ENCODE measurements around the gene SLC24A5.

Gene SLC24A5

GRCh38 chr15:48170981-48171380 lies 50.2 kb downstream of the SLC24A5 start:
- no peak for TF ChIP-seq CTCF (IDR thresholded peaks at IDR 0.05; ENCODE audit: insufficient read depth, low read length, missing control alignments)
- no peak for DNase-seq (ENCODE audit: low read depth, low spot score)
- CTCF ChIA-PET: no interaction called here
- POLR2A ChIA-PET: no interaction called here
- no peak overlapping the region for H3K4me3 ChIP-seq (ENCODE audit: low read depth, low read length)

GRCh38 chr15:48175126-48175525 lies 54.3 kb downstream of the SLC24A5 start:
- ChIA-PET POLR2A (no interaction called here), CTCF (no interaction called here)
- DNase-seq (ENCODE audit: low read depth, low spot score): no peak
- no peak overlapping the region for H3K4me3 ChIP-seq (ENCODE audit: low read depth, low read length)
- TF ChIP-seq CTCF (IDR thresholded peaks at IDR 0.05; ENCODE audit: insufficient read depth, low read length, missing control alignments): no peak

GRCh38 chr15:48176112-48176511 lies 55.3 kb downstream of the SLC24A5 start:
- POLR2A ChIA-PET: no interaction called here
- no peak for TF ChIP-seq CTCF (IDR thresholded peaks at IDR 0.05; ENCODE audit: insufficient read depth, low read length, missing control alignments)
- no peak for DNase-seq (ENCODE audit: low read depth, low spot score)
- no peak overlapping the region for H3K4me3 ChIP-seq (ENCODE audit: low read depth, low read length)
- CTCF ChIA-PET: interaction anchor here (1.3 kb wide), 1 partner anchor 20 kb away, joined by 4 read pairs; no protein-coding TSS in a partner anchor

- H3K4me3 ChIP-seq (ENCODE audit: low read depth, low read length): 0 out of 2 replicates have a peak overlapping the region, but pooled peaks have one; percentile 61
These were observed 56.2 kb downstream of the SLC24A5 start for GRCh38 chr15:48176957-48177356.

GRCh38 chr15:48177383-48177765 lies 56.6 kb downstream of the SLC24A5 start:
- no peak for TF ChIP-seq CTCF (IDR thresholded peaks at IDR 0.05; ENCODE audit: insufficient read depth, low read length, missing control alignments)
- no peak for DNase-seq (ENCODE audit: low read depth, low spot score)
- H3K4me3 ChIP-seq (ENCODE audit: low read depth, low read length): peak overlapping the region; percentile 61
- ChIA-PET POLR2A (no interaction called here), CTCF (interaction anchor here (1.3 kb wide), 1 partner anchor 21 kb away, joined by 4 read pairs; no protein-coding TSS in a partner anchor)

More at GRCh38 chr15:48176957-48177356, 56.2 kb downstream of the SLC24A5 start:
- no peak for DNase-seq (ENCODE audit: low read depth, low spot score)
- ChIA-PET CTCF (interaction anchor here (1.3 kb wide), 1 partner anchor 20 kb away, joined by 4 read pairs; no protein-coding TSS in a partner anchor), POLR2A (no interaction called here)
- no peak for TF ChIP-seq CTCF (IDR thresholded peaks at IDR 0.05; ENCODE audit: insufficient read depth, low read length, missing control alignments)

- H3K4me3 ChIP-seq (ENCODE audit: low read depth, low read length): peak within 1 kb of the TSS; percentile 61
- ChIA-PET POLR2A (no interaction called here), CTCF (interaction anchor here (1.3 kb wide), 1 partner anchor 22 kb away, joined by 4 read pairs; no protein-coding TSS in a partner anchor)
- DNase-seq (ENCODE audit: low read depth, low spot score): no peak
- no peak for TF ChIP-seq CTCF (IDR thresholded peaks at IDR 0.05; ENCODE audit: insufficient read depth, low read length, missing control alignments)
These were observed 57.2 kb downstream of the SLC24A5 start, which contains the start of gene MYEF2 for GRCh38 chr15:48177766-48178647. MYEF2 (minus strand) TSS chr15:48178295; CDS start chr15:48178237, 58 bp downstream.

Data from AG04449 (cell line).